GM04504 (cell line): ENCODE data around the gene KRT78.

Experiments
- DNase-seq: peaks from one replicate; pipeline ENCODE4 v3.0.0-alpha.2; 2012; ENCODE audit warnings: low read depth

Gene KRT78

DNA sequence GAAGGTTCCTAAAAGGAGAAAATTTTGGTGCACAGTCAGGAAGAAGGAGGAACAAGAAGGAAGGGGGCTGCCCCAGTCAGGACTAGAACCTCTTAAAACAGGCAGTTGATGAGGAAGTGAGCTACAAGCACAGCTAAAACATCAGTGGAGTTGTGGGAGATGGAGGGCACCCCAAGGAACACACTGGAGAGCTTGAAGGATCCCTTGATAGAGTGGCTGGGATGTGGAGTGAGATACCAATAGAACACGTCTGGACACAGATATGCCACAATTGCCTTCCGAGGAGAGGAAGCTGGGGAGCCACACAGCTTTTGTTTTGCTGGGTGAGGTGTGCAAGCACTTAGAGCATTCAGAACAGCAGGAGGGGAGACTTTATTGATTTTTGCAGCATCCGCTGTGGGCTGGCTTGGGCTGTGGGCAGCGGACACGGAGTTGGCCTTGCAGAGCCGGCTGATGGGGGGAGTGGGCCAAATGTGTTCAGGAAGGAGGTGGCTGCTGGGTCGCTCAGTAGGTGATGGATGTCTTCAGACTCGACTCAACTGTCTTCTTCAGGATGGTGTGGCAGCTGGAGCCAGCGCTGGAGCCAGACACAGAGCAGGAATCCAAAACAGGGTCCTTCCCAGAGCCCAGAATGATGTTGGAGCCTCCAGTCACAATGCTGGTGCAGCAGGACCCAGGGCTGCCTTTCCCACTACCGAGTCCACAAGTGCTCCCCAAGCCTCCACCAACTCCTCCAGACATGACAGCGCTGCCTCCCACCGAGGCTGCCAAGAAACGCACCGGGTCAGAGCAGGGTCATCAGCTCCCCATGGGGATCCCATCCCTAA, 10.0 kb downstream of the KRT78 start:
- no peak for DNase-seq

DNA sequence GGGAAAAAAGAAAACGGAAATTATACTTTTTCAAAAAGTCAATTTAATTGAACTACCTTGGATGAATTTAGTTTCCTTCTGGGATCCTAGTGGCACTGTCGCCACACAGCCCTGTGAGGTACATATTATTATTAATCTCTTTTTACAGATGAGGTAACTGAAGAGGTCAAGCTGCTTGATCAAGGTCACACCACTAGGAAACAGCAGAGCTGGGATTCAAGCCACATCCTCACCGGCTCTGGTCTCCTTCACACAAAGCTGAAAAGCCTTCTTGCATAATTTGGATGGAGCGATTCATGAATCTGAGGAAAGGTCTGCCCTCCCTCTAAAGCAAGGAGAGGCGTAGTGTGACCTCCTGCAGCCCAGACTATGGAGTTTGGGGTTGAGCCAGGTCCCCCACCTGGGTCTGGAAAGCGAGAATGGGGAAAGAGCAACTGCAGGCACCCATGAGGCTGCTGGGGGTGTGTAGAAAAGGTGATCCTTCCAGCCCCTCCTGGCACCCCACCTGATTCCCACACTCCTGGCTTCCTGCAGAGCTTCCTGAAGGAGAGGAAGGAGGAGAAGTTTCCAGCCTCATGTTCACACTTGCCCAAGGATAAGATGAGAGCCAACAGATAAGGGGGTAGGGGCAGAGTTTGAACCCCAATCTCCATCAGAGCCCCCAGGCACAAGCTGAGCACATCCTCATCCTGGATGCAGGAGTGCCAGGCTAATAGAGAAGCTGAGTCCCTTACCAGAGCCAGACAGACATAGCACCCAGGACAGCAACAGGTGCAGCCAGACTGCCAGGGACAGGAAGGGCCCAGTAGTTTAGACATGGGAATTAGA, 10.8 kb downstream of the KRT78 start:
- DNase-seq = no peak

DNA sequence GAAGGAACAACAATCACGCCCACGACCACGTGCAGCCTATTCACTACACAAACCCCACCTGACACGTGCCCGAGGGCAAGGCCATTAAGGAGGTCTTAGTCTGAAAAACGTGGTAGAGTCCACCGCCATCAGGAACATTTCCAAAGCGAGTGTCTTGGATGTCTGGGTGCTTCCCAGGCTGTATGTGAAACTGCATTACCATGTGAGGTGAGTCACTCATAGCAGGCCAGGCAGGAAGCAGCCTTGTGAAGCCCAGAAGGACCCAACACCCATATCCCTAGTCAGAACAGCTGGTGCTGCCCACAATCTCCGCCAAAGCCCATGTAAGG, 11.4 kb downstream of the KRT78 start:
- DNase-seq = peak; percentile 31

DNA sequence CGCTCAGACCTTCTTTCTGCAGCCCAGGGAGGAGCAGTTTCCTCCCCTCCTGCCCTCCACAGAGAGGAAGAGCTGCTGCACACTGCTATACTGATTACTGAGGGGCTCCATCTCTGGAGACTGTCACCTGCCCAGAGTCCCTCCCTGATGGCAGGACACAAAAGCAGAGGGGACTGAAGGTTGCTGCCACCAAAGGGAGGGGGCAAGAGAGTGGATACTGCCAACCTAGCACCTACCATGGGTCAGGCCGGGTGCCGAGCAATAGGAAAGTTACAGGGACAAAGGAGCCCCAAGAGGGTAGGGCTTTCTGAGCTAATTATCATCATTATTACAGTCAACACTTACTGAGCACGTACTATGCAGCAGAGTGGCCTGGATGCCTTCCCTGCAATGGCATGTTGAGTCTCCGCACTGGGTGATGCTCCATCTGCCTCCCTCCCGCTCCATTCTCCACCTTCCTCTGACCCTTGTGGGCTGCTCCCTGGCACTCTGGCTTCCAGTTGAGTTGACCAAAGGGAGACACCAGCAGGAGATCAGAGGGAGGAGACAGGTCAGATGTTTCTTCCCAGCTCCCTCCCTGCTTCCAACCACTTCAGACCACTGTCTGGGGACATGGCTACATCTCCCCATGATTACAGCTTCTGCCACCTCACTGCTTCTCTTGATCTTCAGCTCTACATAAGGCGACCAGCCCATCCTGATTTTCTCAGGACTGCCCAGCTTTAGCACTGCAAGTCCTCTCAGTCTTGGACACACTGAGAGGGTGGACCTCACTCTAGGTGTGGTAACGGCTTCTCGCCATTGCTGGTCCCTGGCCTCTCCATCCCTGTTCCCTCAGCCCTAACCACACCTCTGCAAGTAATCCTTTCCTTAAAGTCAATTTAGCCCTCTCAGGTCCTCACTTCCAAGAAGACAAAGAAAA, 12.0 kb downstream of the KRT78 start:
- DNase-seq = no peak

DNA sequence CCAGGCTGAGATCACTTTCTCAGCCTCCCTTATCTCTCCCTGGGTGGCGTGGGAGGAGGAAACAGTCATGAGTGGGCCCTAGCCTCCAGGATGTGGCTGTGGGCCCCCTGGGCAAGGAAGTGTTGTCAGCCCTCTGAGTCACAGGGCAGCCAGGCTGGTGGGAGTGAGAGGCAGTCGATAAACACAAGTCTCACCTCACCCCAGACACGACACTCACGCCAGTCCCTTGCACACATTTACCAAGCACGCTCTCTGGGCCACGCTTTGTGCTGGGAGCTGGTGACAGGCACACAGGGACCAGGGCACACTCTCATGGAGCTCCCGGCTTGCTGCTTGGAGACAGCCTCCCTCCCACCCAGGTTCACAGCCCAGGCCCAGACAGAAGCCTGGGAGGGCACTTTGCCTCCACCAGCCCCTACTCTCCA, 12.7 kb downstream of the KRT78 start:
- DNase-seq = no peak

DNA sequence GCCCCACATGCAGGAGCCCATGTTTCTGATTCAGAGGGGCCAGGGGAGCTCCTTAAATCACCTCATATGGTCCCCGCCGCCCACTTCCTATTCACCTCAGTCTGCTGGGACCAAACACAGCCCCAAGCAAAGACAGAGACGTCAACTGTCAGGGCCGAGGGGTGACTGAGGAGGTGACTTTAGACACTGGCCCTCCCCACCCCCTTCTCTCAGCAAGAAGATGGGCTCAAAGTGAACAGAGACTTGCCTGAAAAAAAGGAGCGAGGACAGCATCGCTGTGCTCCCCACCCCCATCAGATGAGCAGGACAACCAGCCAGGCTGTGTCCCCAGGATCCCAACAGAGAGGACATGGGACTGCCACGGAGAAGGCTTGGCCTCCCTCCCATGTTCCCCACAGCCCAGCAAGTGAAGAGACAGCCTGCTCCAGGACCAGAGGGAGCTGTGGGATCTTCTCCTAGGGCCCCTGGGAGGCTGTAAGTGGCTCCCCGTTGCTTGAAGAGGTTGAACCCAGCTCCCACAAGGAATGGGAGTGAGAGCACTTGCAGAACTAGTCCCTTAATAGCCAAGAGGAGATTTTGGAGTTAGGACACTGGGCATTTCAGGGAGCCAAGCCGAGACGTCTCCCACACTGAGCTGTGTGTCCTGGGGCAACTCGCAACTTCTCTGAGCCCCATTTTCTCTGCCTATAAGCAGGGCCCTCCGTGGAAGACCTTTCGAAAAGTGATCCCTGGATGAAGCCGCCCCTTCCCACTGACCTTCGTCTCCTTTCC, 13.3 kb downstream of the KRT78 start:
- DNase-seq = no peak

DNA sequence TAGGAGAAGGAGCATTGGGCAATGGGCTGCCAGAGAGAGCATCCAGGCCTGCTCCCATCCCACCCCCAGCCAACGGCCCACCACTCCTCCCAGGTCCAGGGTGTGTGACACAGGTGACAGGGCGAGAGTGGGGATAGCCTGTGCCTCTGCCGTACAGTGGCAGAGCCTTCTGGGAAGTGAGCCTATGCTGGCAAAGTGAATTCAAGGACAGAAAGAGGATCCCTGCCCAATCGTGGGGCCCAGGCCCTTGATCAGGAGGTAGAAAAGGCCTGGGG, 14.1 kb downstream of the KRT78 start:
- no peak for DNase-seq

DNA sequence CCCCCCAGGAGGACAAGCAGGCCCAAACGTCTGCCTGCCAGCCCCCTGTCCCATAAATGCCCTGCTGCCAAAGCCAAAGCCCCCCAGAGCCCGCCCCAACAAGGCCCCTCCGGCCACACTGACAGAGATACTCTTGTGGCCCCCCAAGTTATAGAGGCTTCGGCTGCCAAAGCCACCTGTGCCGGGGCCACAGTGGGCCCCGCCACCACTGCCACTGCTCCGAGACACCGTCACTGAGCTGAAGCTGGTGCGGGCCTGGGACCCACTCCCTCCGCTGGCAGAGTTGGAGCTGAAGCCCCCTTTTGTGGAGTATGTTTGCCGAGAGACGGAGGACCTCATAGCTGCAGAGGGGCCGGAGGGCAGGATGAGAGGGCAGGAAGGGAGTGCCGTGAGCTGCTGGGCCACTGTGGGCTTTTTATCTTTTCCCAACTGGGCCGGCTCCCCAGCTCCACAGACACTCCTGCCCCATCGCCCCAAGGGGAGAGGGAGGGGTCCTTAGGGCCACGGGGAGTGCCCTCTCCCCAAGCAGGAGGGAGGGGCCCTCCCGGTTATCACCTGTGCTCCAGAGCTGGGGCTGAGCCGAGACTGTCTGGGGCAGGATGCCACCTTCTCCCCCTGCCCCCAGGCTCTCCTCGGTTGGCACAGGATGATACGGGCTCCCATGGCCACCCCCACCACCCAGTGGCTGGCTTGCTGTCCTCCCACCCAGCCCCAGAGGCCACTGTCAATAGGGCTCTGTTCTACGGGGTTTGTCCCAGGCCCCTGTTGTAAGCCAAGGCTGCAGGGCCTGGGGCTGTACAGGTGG, 14.7 kb downstream of the KRT78 start, which contains the start of gene KRT79:
Gene KRT79, minus strand, starts transcription at position 390 of the 805 bp plus-strand sequence. Its CDS starts 51 bp downstream, at position 339.
- no peak for DNase-seq

DNA sequence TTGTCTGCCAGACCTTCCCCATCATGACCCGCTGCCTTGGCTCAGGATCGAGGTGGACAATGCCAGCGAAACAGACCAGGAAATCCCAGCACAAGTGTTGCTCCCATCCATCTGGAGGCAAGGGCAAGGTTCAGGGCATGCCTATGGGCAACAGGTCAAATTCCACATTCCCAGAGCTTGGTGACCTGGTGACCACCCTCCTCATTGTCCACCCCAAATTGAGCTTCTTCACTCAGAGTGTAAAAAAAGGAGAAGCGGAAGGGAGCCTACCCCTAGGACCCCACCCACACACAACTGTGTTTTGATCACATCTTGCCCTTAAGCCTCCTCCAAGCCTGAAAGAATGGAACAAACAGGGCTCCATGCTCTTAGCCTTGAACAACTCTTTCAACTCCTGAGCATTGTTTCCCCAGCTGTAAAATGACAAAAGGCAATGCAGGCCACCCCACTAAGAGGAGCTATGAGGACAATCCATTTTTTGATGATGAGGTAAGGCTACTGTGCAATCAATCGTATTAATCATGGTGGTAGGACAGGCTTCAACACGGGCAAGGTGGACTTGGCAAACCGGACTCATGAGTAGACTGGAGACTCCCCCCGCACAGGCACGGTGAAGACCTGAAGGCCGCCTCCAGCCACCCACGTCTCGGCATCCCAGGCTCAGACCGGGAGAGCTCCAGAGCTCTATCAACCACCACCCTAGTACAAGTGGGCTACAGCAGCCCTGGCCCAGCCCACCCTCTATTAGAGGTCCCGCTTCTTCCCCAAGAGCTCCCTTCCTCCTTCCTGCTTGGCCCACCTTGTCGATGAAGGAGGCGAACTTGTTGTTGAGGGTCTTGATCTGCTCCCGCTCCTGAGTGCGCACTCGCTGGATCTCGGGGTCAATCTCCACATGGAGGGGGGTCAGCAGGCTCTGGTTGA, 15.5 kb downstream of the KRT78 start:
- DNase-seq = no peak

DNA sequence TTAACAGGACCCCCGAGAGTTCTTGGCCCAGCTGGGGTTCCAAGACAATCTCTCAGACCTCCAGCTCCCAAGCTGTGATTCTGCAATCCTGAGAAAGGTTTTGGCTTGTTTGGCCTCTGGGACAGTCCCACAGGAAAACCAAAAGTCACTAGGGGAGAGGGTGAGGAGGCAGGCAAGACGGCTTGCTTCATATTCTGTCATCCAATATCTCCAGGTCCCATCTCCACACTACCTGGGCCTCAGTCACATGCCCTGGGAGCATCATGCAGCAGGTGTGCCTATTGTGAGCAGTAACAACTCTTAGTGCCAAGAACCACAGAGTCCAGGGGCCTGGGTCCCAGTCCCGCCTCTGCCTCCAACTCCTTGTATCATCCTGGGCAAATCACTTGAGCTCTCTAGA, 16.3 kb downstream of the KRT78 start:
- DNase-seq = no peak

DNA sequence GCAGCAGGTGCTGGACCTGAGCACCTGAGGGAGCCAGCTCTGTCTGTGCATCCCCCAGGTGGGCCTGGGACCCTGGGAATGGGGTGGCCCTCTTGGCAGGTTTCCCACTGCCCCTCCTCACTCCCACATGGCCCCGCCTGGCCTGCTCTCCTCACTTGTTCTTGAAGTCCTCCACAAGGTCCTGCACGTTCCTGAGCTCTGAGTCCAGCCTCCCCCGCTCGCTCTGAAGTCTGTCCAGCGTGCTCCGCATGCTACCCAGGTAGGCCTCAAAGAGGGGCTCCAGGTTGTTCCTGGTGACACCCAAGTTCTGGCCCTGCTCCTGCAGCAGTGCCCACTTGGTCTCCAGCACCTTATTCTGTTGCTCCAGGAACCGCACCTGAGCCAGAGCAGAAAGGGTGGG, 17.5 kb downstream of the KRT78 start:
- DNase-seq = no peak

DNA sequence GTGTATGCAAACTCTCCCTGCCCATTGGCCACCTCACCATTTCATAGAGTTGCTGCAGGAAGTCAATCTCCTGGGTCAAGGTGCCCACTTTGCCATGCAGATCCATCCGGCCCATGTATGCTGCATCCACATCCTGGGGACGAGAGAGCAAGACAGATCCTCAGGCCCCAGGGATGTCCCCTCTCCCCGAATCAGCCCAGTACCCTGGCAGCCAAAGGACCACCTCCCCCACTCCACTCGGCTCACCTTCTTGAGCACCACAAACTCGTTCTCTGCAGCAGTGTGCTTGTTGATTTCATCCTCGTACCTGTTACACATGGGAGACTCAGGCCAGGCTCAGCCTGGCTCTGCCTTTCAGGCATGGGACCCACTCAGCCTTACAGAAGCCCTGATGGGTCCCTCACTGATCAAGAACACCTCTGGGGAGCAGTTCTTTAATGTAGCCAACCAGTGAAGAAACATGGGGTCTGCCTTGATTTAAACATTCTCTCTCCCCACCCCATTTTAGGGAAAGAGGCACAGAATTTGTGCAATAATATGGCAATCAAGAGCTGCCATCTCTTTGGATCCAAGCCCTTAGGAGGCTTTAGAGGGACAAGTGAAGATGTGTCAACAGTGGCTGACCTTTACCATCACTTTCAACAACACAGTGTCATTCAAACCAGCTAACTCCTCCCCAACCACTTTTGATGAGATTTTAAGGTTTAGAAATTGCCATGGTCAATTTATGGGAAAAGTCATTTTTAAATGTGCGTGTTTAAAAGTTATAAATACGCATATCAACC, 18.6 kb downstream of the KRT78 start:
- no peak for DNase-seq

DNA sequence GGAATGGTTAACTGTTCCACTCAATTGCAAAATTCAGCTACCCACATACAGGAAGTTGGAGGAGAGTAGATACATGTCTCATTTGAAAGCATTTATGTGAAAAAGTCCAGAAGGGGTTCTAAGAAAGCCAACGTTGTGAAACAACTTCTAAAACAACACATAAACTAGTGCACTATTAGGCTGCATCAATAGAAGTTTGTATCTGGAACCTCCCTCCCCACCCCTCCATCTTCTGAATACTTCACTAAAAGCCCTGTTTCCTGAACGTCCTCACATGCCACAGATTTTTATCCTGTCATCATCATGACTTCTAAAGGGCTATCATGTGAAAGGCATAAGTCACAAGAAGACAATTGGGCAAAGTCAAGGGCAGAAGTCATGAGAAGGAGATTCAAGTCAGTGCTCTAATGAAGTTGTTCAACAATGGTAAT, 20.2 kb downstream of the KRT78 start:
- no peak for DNase-seq

DNA sequence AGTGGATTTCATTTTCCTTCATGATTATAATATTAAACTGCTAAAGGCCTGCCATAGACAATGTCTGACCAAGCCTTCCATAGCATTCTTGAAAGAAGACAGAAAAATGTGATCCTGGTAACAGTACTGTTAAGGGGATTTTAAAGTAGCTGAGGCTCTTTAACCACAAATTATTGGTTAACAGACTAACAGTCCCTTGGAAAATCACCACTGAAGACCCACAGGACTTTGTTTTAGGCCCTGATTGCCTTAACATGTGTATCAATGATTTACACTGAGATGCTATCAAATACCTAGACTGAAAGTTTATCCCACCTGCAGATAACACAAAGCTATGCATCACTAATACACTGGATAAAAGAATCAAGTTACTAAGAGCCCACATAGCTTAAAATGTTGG, 20.6 kb downstream of the KRT78 start:
- DNase-seq = no peak

DNA sequence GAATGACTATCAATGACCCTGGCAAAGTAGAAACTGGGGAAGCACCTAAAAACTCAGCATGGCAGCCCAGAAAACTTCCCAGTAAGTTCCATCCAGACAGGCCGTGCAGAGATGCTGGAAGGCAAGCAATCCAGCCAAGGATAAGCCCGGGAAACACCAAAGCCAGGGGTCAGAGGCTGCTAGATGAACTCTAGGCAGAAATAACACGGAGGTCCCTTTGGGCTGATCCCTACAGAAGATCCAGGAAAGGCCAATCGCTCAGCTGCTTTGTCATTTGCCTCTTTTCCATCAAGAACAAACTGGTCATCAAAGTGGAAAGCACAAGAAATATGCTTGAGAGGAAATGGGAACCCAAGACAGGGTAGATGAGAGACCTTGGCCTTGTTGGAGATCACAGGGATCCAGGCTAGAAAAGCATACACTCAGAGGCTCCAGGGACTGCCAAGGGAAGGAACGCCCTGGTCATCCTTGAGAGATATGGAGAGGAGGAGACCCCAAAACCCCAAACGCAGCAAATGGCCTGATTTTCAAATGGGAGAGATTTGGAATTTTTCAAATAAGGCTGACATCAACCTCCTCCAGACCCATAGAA, 21.2 kb downstream of the KRT78 start:
- no peak for DNase-seq

DNA sequence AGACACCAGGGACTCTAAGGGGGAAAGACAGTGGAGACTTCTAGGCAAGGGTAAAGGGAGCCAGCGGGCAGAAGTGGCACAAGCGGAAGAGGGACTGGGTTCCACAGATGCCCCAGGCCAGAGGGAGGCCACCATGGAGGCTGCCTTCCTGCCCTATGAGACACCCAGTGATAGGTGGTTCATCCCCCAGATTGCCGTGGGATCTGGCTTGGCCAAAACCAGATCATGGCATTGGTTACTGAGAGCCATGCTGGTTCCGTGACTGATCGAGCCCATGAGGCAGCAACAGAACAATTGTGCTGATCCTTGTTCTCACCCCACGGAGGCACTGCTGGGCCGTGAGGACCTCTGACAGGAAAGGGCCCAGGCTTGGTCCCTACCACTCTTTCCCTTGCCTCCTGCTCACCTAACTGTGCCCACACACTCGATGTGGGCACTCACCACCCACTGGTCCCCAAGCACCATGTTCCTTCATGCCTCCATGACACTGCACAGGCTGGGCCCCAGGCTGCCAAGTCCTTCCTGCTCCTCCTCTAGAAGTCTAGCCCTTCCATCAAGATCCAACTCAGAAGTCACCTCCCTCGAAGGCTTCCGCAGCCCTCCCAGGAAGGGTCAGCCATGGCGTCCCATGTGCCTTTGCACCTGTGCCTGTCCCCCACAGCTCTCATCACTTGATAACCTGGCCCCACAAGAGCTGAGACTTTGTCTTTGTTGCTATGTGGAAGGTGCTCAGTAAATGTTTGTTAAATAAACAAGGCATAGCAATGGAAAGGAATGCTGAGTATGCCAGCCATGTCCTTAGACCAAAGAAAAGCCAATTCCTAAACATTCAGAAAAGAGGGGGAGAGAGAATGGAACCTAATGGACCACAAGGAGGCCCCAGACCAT, 21.9 kb downstream of the KRT78 start:
- DNase-seq = no peak

DNA sequence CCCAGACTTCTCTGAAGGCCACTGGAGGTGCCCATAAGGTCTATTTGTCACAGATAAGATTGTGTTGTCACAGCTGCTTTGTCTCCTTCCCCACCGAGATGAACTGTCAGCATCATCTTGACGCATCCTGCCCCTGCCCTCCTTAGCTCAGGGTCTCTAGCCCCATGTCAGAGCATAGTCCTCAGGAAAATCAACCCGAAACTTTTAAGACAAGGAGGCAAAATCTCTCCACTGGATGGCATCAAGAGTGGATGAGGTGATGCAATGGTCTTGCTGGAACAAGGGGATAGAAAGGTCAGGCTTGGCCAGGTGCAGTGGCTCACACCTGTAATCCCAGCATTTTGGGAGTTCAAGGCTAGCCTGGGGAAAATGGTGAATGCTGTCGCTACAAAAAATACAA, 22.8 kb downstream of the KRT78 start:
- no peak for DNase-seq
